Measurements from ENCODE around the gene JADE2. TPM values are rescaled to one million over a fixed set of nuclear protein-coding genes. Genes with fewer than 3 reads are reported as not detected.
A peak's percentile ranks its signal among the peaks of the same experiment; 100 is the strongest.
"Not testable (repeated sequence)": the region's sequence is repeated elsewhere in the genome, so short reads cannot be mapped to it uniquely, and the experiment has no call there.

JADE2 gene
- total RNA-seq, 1 donor from 2014 or later = 3.7 TPM

GRCh38 chr5:134508521-134509195 is 16.8 kb upstream of the JADE2 start:
- DNase-seq = no peak

- DNase-seq = no peak
These were observed 16.0 kb upstream of the JADE2 start for GRCh38 chr5:134509308-134510040.

- no peak for DNase-seq
These were observed 14.3 kb upstream of the JADE2 start for GRCh38 chr5:134510970-134511795.

- no peak for DNase-seq
These were observed 13.4 kb upstream of the JADE2 start for GRCh38 chr5:134511796-134512660.

- no peak for DNase-seq
These were observed 12.8 kb upstream of the JADE2 start for GRCh38 chr5:134512661-134512999.

- no peak for DNase-seq
These were observed 9.7 kb upstream of the JADE2 start for GRCh38 chr5:134515801-134516200.

- DNase-seq = not testable (repeated sequence)
These were observed 8.5 kb upstream of the JADE2 start for GRCh38 chr5:134516984-134517383.

GRCh38 chr5:134517553-134517952 is 7.9 kb upstream of the JADE2 start:
- no peak for DNase-seq

GRCh38 chr5:134519989-134520388 is 5.5 kb upstream of the JADE2 start:
- DNase-seq = no peak

- no peak for DNase-seq
These were observed 3.6 kb upstream of the JADE2 start for GRCh38 chr5:134521841-134522240.

- DNase-seq = no peak
These were observed 1.8 kb upstream of the JADE2 start for GRCh38 chr5:134523543-134524271.

- DNase-seq = peak; percentile 64
These were observed 1.1 kb upstream of the JADE2 start for GRCh38 chr5:134524272-134524825.

GRCh38 chr5:134525683-134526482 is 413 bp downstream of the JADE2 start:
- peak; percentile 65 for DNase-seq

GRCh38 chr5:134526483-134527155 is 1.1 kb downstream of the JADE2 start:
- DNase-seq = peak; percentile 80

GRCh38 chr5:134527156-134527960 is 1.9 kb downstream of the JADE2 start:
- peak; percentile 80 for DNase-seq

GRCh38 chr5:134527961-134528424 is 2.5 kb downstream of the JADE2 start:
- no peak for DNase-seq

- DNase-seq = no peak
These were observed 3.1 kb downstream of the JADE2 start for GRCh38 chr5:134528556-134528955.

GRCh38 chr5:134529460-134529859 is 4.0 kb downstream of the JADE2 start:
- DNase-seq = no peak

Measured in occipital lobe (tissue), 2 donors.